Astrocyte of the cerebellum (primary cell): ENCODE results near the gene ARVCF.

Experiments used
- DNase-seq: peaks from one replicate; pipeline ENCODE4 v3.0.0-alpha.2; 2011; ENCODE audit warnings: low read depth
- H3K4me3 ChIP-seq: 2 replicates; pipeline ENCODE4 v1.5.1; 2011; ENCODE audit warnings: mild to moderate bottlenecking, low read depth, low read length, moderate library complexity
- CTCF ChIP-seq: IDR thresholded peaks from 2 replicates; pipeline ENCODE4 v1.5.1; 2012; ENCODE audit warnings: low read length, low read depth, moderate library complexity, mild to moderate bottlenecking; ENCODE audit errors: missing control alignments
- in situ Hi-C: cut with HindIII; loops from 2 replicates; pipeline ENCODE4 v1.10.0; 2017; ENCODE audit warnings: low sequenced_read_pairs

ARVCF gene

GRCh38 chr22:20053407-20054033 is 36.9 kb upstream of the ARVCF start:
- in situ Hi-C loops, result no loop called here
- no peak for TF ChIP-seq CTCF
- no peak for DNase-seq
- H3K4me3 ChIP-seq, result no peak overlapping the region

GRCh38 chr22:20052309-20053259 is 36.0 kb upstream of the ARVCF start:
- in situ Hi-C loops, result no loop called here
- DNase-seq, result no peak
- TF ChIP-seq CTCF, result no peak
- no peak overlapping the region for H3K4me3 ChIP-seq

- in situ Hi-C loops, result no loop called here
- TF ChIP-seq CTCF, result no peak
These were observed 35.3 kb upstream of the ARVCF start for GRCh38 chr22:20051927-20052308.

GRCh38 chr22:20046730-20047129 is 30.1 kb upstream of the ARVCF start:
- TF ChIP-seq CTCF, result no peak
- in situ Hi-C loops, result no loop called here
- DNase-seq, result no peak
- no peak overlapping the region for H3K4me3 ChIP-seq

More at GRCh38 chr22:20051927-20052308, 35.3 kb upstream of the ARVCF start:
- H3K4me3 ChIP-seq, result no peak overlapping the region
- no peak for DNase-seq

- H3K4me3 ChIP-seq, result no peak overlapping the region
- in situ Hi-C loops, result no loop called here
- no peak for TF ChIP-seq CTCF
- no peak for DNase-seq
These were observed 28.0 kb upstream of the ARVCF start for GRCh38 chr22:20044495-20045151.

GRCh38 chr22:20043997-20044342 is 27.3 kb upstream of the ARVCF start:
- TF ChIP-seq CTCF, result no peak
- in situ Hi-C loops, result no loop called here
- H3K4me3 ChIP-seq, result no peak overlapping the region
- no peak for DNase-seq
